Measurements from ENCODE around the gene ACADL.

- TF ChIP-seq RAD21 (conservative IDR thresholded peaks at IDR 0.05) = no peak
- TF ChIP-seq POLR2AphosphoS5 (IDR thresholded peaks at IDR 0.05) = no peak
- no peak for TF ChIP-seq CTCF (IDR thresholded peaks at IDR 0.05; ENCODE audit: poor library complexity, severe bottlenecking)
- TF ChIP-seq REST (IDR thresholded peaks at IDR 0.05; ENCODE audit: borderline replicate concordance) = no peak
- TF ChIP-seq TAF1 (IDR thresholded peaks at IDR 0.05; ENCODE audit: low read depth) = no peak
- no peak for TF ChIP-seq MXI1 (conservative IDR thresholded peaks at IDR 0.05; ENCODE audit: poor library complexity, severe bottlenecking)
- no peak for TF ChIP-seq SMC3 (conservative IDR thresholded peaks at IDR 0.05; ENCODE audit: poor library complexity)
- TF ChIP-seq EP300 (conservative IDR thresholded peaks at IDR 0.05; ENCODE audit: poor library complexity, severe bottlenecking) = no peak
- no peak for TF ChIP-seq EZH2 (IDR thresholded peaks at IDR 0.05; ENCODE audit: borderline replicate concordance, insufficient read depth, low read length, poor library complexity, severe bottlenecking)
Measured at GRCh38 chr2:210233487-210233886, 8.2 kb upstream of the ACADL start.
